ENCODE data around the gene MKKS. TPM values are rescaled to one million over a fixed set of nuclear protein-coding genes. Genes with fewer than 3 reads are reported as not detected.

The MKKS gene
- total and polyA plus RNA-seq, 2 of the 13 experiments (the other 11 are each of a cell fraction or from before 2014, with no cell fraction given) = 26.7 to 34.5 TPM

DNA sequence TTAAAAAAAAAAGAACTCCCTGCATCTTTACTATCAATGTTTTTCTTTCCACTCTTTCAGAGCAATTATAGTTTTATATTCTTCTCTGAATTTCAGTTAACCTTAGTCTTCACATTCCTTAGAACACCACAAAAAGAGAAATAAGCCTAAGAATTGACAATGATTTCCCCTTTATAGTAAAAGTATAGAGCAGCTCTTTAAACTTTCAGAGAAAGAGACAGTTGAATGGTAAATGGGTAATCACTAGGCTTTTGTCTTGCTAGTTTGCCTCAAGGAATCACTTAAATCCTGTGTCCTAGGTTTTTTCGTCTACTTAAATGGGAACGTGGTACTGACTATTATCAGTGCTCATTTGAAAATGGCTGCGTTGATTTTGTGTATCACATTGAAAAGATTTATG, 32.8 kb upstream of the MKKS start:
- Histone ChIP-seq H3K27me3 (ENCODE audit: control insufficient read depth in 1 of 2, insufficient read depth in 2 of 2, low read length in 2 of 2) (no peaks in the 10 kb centered on the region), H3K36me3 (replicated peaks in 1 of 2; ENCODE audit: control insufficient read depth in 1 of 2, insufficient read depth in 2 of 2, low read length in 2 of 2) (no peaks in the 10 kb centered on the region; a peak in 1 of 5 replicates), H4K20me1 (ENCODE audit: insufficient read depth, low read length) (no peaks in the 10 kb centered on the region), H3K9ac (ENCODE audit: insufficient read depth, low read depth, low read length) (no peak overlapping the region), H2AFZ (ENCODE audit: low read length) (no peak overlapping the region), H3K4me1 (ENCODE audit: insufficient read depth, low read length) (peaks cover 43% of the 10 kb centered on the region), H3K9me3 (ENCODE audit: low read length) (peaks cover 11% of the 10 kb centered on the region), H3K27ac (ENCODE audit: extremely low read length, insufficient read depth, low read length) (no peak overlapping the region), H3K79me2 (ENCODE audit: insufficient read depth, low read length) (peaks cover 3% of the 10 kb centered on the region), H3K4me3 (replicated peaks in 1 of 3; ENCODE audit: insufficient read depth in 1 of 3, low read depth in 2 of 3, low read length in 3 of 3) (no peak overlapping the region), H3K4me2 (ENCODE audit: low read depth, low read length) (no peak overlapping the region)
- intact Hi-C loops (cut with micrococcal nuclease; ENCODE audit: unreplicated experiment) = loop anchor here (5.0 to 10.0 kb wide), 4 partner anchors 198 to 1075 kb away; no protein-coding TSS in a partner anchor
- DNase-seq (ENCODE audit: low spot score) = no peak
- no peak for ATAC-seq
- no peak for TF ChIP-seq IRF2 (CRISPR knock-in tag; IDR thresholded peaks at IDR 0.05)
- TF ChIP-seq ZNF383 (CRISPR knock-in tag; IDR thresholded peaks at IDR 0.05; ENCODE audit: borderline replicate concordance) = no peak
- no peak for TF ChIP-seq RFXAP (CRISPR knock-in tag; IDR thresholded peaks at IDR 0.05; ENCODE audit: borderline replicate concordance)
- TF ChIP-seq ZNF124 (CRISPR knock-in tag; IDR thresholded peaks at IDR 0.05) = no peak
- TF ChIP-seq NCOA5 (CRISPR knock-in tag; IDR thresholded peaks at IDR 0.05) = no peak
- TF ChIP-seq TBP (CRISPR knock-in tag; IDR thresholded peaks at IDR 0.05) = no peak
- TF ChIP-seq SSRP1 (CRISPR knock-in tag; IDR thresholded peaks at IDR 0.05) = no peak
- TF ChIP-seq ISX (CRISPR knock-in tag; conservative IDR thresholded peaks at IDR 0.05) = no peak
- no peak for TF ChIP-seq ZBTB42 (CRISPR knock-in tag; IDR thresholded peaks at IDR 0.05)
- no peak for TF ChIP-seq IRX3 (CRISPR knock-in tag; IDR thresholded peaks at IDR 0.05; ENCODE audit: borderline replicate concordance, low read depth)
- TF ChIP-seq SIX4 (CRISPR knock-in tag; IDR thresholded peaks at IDR 0.05) = no peak
- no peak for TF ChIP-seq NONO (IDR thresholded peaks at IDR 0.05)
- TF ChIP-seq NONO (CRISPR knock-in tag; conservative IDR thresholded peaks at IDR 0.05) = no peak
- no peak for TF ChIP-seq PAWR (CRISPR knock-in tag; IDR thresholded peaks at IDR 0.05; ENCODE audit: borderline replicate concordance)
- TF ChIP-seq MTF1 (CRISPR knock-in tag; IDR thresholded peaks at IDR 0.05) = no peak
- TF ChIP-seq, protein P1, sequence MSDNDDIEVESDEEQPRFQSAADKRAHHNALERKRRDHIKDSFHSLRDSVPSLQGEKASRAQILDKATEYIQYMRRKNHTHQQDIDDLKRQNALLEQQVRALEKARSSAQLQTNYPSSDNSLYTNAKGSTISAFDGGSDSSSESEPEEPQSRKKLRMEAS (IDR thresholded peaks at IDR 0.05) = no peak
- no peak for TF ChIP-seq NFE2L1 (CRISPR knock-in tag; IDR thresholded peaks at IDR 0.05; ENCODE audit: borderline replicate concordance)
- TF ChIP-seq CEBPB (IDR thresholded peaks at IDR 0.05; ENCODE audit: borderline replicate concordance, low read depth, low read length) = no peak
- TF ChIP-seq SP1 (IDR thresholded peaks at IDR 0.05) = no peak
- TF ChIP-seq SP1 (CRISPR knock-in tag; IDR thresholded peaks at IDR 0.05) = no peak
- CTCF ChIA-PET (ENCODE audit: low intra/inter-chr PET ratio, low total read pairs) = no interaction called here
- WGBS (ENCODE audit: low lambda C conversion rate) = 97% methylated on average over 3 of the region's 3 CpGs
- no peak for FAIRE-seq
- POLR2A ChIA-PET = no interaction called here
- no TSS peak for BruUV-seq (replicated peaks)
- in situ Hi-C loops (cut with HindIII; ENCODE audit: extremely low pct_ligation_motif_present, low pct_unique_long_range_greater_than_20kb) = loop anchor here (5.0 kb wide), 1 partner anchor 70 kb away; no protein-coding TSS in a partner anchor

Data from HepG2 (cell line).